B cell (primary cell): ENCODE data around the gene ERI3. TPM values are rescaled to one million over a fixed set of nuclear protein-coding genes. Genes with fewer than 3 reads are reported as not detected.

Source experiments
- ATAC-seq: fragments of 200-7000 bp; cut with Tn5 transposase; one replicate; pipeline ENCODE4 v1.10.0; 2021; ENCODE audit warnings: low read depth, mild to moderate bottlenecking, moderate number of reproducible peaks, moderate library complexity
- CTCF ChIA-PET: fragments of 350-600 bp; sonication (Branson Sonifier 250); formaldehyde crosslinking; loops from one replicate; lab custom pipeline; 2021; ENCODE audit warnings: antibody characterized with exemption, inconsistent platforms; lab: Charles Lee
- POLR2A ChIA-PET: fragments of 350-600 bp; sonication (Branson Sonifier 250); formaldehyde crosslinking; loops from one replicate; lab custom pipeline; 2021; ENCODE audit warnings: antibody characterized with exemption; lab: Charles Lee
- DNase-seq: peaks from one replicate; pipeline ENCODE4 v3.0.0; 2013
- H2AFZ ChIP-seq: 2 replicates; pipeline ENCODE4 v1.6.1; 2012; ENCODE audit warnings: mild to moderate bottlenecking, low read depth, low read length; ENCODE audit not compliant: insufficient read depth, poor library complexity, severe bottlenecking
- H3K27ac ChIP-seq, 2 donors: 1 replicate in 1 of 2; 2 replicates in 1 of 2; pipeline ENCODE4 v1.5.1; 2012 to 2013; ENCODE audit warnings: low read length in 2 of 2, mild to moderate bottlenecking in 2 of 2, moderate library complexity in 1 of 2
- H3K27me3 ChIP-seq, 4 experiments: fragments of 200-600 bp in 1 of 4; sonication (generic) in 1 of 4; replicated peaks in 1 of 4; 1 replicate in 2 of 4; 2 replicates in 2 of 4; pipeline versions ENCODE4 v1.6.1 to v1.7.0; 2013 to 2016; ENCODE audit warnings: low read length in 3 of 4, mild to moderate bottlenecking in 2 of 4, mixed read lengths in 1 of 4, moderate library complexity in 1 of 4; ENCODE audit not compliant: insufficient read depth in 4 of 4, control insufficient read depth in 3 of 4; ENCODE audit errors: control extremely low read depth in 1 of 4
- H3K36me3 ChIP-seq, 2 experiments: replicated peaks in 1 of 2; 1 replicate in 1 of 2; 2 replicates in 1 of 2; pipeline versions ENCODE4 v1.6.1 to v1.7.1; 2013; ENCODE audit warnings: low read length in 1 of 2; ENCODE audit not compliant: insufficient read depth in 2 of 2, control insufficient read depth in 1 of 2; ENCODE audit errors: control extremely low read depth in 1 of 2, extremely low read depth in 1 of 2
- H3K4me1 ChIP-seq, 2 donors: fragments of 200-600 bp in 1 of 2; sonication (generic) in 1 of 2; 1 replicate in 1 of 2; 2 replicates in 1 of 2; pipeline versions ENCODE4 v1.5.1 to v1.6.1; 2013 to 2017; ENCODE audit warnings: low read length in 2 of 2; ENCODE audit not compliant: control insufficient read depth in 2 of 2, insufficient read depth in 2 of 2
- H3K4me2 ChIP-seq: replicated peaks from 2 replicates; pipeline ENCODE3; 2012; ENCODE audit warnings: mild to moderate bottlenecking, low read depth, low read length; ENCODE audit not compliant: poor library complexity, severe bottlenecking
- H3K4me3 ChIP-seq, 5 experiments: fragments of 200-600 bp in 1 of 5; sonication (generic) in 1 of 5; 1 replicate in 3 of 5; 2 replicates in 2 of 5; pipeline versions ENCODE4 v1.5.1 to v1.7.0; 2011 to 2016; ENCODE audit warnings: low read length in 4 of 5, mild to moderate bottlenecking in 4 of 5, low read depth in 2 of 5, control low read depth in 1 of 5, moderate library complexity in 1 of 5; ENCODE audit not compliant: insufficient read depth in 1 of 5; ENCODE audit errors: control extremely low read depth in 1 of 5, extremely low read depth in 1 of 5
- H3K79me2 ChIP-seq: fragments of 200-600 bp; sonication (generic); one replicate; pipeline ENCODE4 v1.6.0; 2016; ENCODE audit warnings: low read length; ENCODE audit not compliant: control insufficient read depth, insufficient read depth
- H3K9ac ChIP-seq: fragments of 200-600 bp; sonication (generic); 2 replicates; pipeline ENCODE4 v1.6.1; 2017; ENCODE audit warnings: mild to moderate bottlenecking, low read length, moderate library complexity
- H3K9me3 ChIP-seq, 3 donors: one replicate each; pipeline versions ENCODE4 v1.6.1 to v1.7.1; 2013; ENCODE audit warnings: low read length in 2 of 3; ENCODE audit not compliant: control insufficient read depth in 2 of 3, insufficient read depth in 1 of 3; ENCODE audit errors: control extremely low read depth in 1 of 3
- H4K20me1 ChIP-seq: 2 replicates; pipeline ENCODE4 v1.6.0; 2012; ENCODE audit warnings: mild to moderate bottlenecking, low read length; ENCODE audit not compliant: insufficient read depth, control insufficient read depth, poor library complexity, severe bottlenecking
- H3K27ac Mint-ChIP-seq: one replicate; pipeline ENCODE4 v1.8.0; 2021; ENCODE audit warnings: mixed read lengths
- H3K27me3 Mint-ChIP-seq: one replicate; pipeline ENCODE4 v1.8.0; 2021; ENCODE audit warnings: mixed read lengths
- H3K4me1 Mint-ChIP-seq: one replicate; pipeline ENCODE4 v1.8.0; 2021; ENCODE audit warnings: mixed read lengths
- H3K4me3 Mint-ChIP-seq: one replicate; pipeline ENCODE4 v1.8.0; 2021; ENCODE audit warnings: mixed read lengths
- H3K9me3 Mint-ChIP-seq: one replicate; pipeline ENCODE4 v1.8.0; 2022; ENCODE audit warnings: mixed read lengths; ENCODE audit not compliant: insufficient read depth
- EZH2 ChIP-seq: IDR thresholded peaks from 2 replicates; pipeline ENCODE4 v1.6.1; 2012; ENCODE audit warnings: borderline replicate concordance, low read depth, mild to moderate bottlenecking, moderate library complexity, low read length; ENCODE audit not compliant: insufficient read depth, poor library complexity, severe bottlenecking
- WGBS: methylation state at CpG from one replicate; pipeline ENCODE4 v1.1.5; 2013; ENCODE audit warnings: missing lambda C conversion rate; ENCODE audit not compliant: insufficient coverage; 5-methylcytosine and 5-hydroxymethylcytosine counted together
- intact Hi-C: fragments of 100-400 bp; cut with micrococcal nuclease; formaldehyde crosslinking; loops from one replicate; pipeline ENCODE4 v1.10.0; 2022
- polyA plus RNA-seq: library from polyadenylated mRNA; depleted of rRNA; stranded (reverse); fragments of >200 nt; gene quantifications from 2 replicates; pipeline ENCODE4 v1.2.3, GENCODE V29; 2012
- total RNA-seq, 2 donors: library from RNA; stranded (reverse); fragments of 120-200 nt in 1 of 2; gene quantifications; 1 replicate in 1 of 2; 2 replicates in 1 of 2; pipeline versions ENCODE4 v1.2.3 to v1.2.4, GENCODE V29; 2013 to 2022
- TF ChIP-seq, protein P1 (sequence below): fragments of 200-600 bp; IDR thresholded peaks from one replicate; pipeline ENCODE4 v1.8.0; 2022; ENCODE audit warnings: antibody characterized with exemption, mild to moderate bottlenecking

ERI3 gene
- total and polyA plus RNA-seq, 2 donors (not counting 1 experiment from before 2014, with no cell fraction given): 37.5 to 53.9 TPM

DNA sequence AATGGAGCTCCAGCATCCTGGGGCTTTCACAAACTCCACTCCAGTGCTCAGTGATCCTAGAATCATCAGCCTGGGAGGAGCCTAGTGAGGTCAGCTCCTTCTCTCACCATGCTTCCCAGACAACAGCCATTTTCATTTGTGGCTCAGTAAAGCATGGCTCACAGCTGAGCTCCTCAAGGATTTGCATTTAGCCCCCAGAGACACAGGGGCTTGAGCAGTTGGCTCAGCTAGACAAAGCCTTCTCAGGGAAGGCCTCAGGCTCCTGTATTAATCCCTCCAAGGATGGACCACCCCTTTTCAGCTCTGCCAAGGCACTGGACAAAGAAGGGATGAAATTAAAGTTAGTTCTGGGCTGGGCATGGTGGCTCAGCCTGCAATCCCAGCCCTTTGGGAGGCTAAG lies 39.5 kb downstream of the ERI3 start:
- no peak overlapping the region for H3K4me3 Mint-ChIP-seq
- peaks cover 6% of the 10 kb centered on the region for H4K20me1 ChIP-seq
- no peak overlapping the region for H3K4me3 ChIP-seq
- no peak overlapping the region for H2AFZ ChIP-seq
- DNase-seq: no peak
- no peak for ATAC-seq
- ChIA-PET POLR2A (no interaction called here), CTCF (interaction anchor here (0.6 to 2.0 kb wide), 3 partner anchors 9 to 337 kb away, joined by 3 to 4 read pairs (median 3); no protein-coding TSS in a partner anchor)
- no peak overlapping the region for H3K9ac ChIP-seq
- no peak overlapping the region for H3K4me2 ChIP-seq
- TF ChIP-seq, protein P1, sequence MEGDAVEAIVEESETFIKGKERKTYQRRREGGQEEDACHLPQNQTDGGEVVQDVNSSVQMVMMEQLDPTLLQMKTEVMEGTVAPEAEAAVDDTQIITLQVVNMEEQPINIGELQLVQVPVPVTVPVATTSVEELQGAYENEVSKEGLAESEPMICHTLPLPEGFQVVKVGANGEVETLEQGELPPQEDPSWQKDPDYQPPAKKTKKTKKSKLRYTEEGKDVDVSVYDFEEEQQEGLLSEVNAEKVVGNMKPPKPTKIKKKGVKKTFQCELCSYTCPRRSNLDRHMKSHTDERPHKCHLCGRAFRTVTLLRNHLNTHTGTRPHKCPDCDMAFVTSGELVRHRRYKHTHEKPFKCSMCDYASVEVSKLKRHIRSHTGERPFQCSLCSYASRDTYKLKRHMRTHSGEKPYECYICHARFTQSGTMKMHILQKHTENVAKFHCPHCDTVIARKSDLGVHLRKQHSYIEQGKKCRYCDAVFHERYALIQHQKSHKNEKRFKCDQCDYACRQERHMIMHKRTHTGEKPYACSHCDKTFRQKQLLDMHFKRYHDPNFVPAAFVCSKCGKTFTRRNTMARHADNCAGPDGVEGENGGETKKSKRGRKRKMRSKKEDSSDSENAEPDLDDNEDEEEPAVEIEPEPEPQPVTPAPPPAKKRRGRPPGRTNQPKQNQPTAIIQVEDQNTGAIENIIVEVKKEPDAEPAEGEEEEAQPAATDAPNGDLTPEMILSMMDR: no peak
- TF ChIP-seq EZH2: no peak
- H3K27me3 ChIP-seq: no peaks in the 10 kb centered on the region
- peaks cover 0 to 85% of the 10 kb centered on the region in 2 experiments for H3K36me3 ChIP-seq
- H3K27ac ChIP-seq: no peak overlapping the region
- no peaks in the 10 kb centered on the region for H3K9me3 ChIP-seq
- H3K4me1 Mint-ChIP-seq: peaks cover 9% of the 10 kb centered on the region
- no peaks in the 10 kb centered on the region for H3K9me3 Mint-ChIP-seq
- no peak overlapping the region for H3K27ac Mint-ChIP-seq
- intact Hi-C loops: loop anchor here (5.0 kb wide), 1 partner anchor 788 kb away; no protein-coding TSS in a partner anchor
- H3K27me3 Mint-ChIP-seq: no peaks in the 10 kb centered on the region
- H3K79me2 ChIP-seq: peaks cover 2% of the 10 kb centered on the region
- peaks cover 3 to 9% of the 10 kb centered on the region in 2 donors for H3K4me1 ChIP-seq

DNA sequence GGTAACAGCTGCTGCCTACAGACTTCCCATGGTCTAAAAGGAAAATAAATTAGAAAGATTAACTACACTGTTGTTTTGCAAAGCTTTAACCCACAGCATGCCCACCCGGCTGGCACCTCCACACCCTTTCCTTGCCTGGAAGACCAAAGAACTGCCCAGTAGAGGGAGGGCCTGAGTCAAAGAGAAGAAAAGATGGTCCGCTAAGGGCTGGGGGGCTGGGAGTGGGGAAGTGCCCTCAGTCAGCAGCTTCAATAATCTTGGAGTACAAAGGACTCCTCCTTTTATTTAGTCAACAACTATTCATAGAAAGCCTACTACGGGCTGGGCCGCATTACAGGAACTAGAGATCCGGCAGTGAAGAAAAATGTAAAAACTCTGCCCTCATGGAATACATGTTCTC lies 40.6 kb downstream of the ERI3 start:
- no peak for DNase-seq
- 100% methylated on average over 3 of the region's 5 CpGs for WGBS
- ChIA-PET POLR2A (no interaction called here), CTCF (interaction anchor here (2.0 kb wide), 1 partner anchor 338 kb away, joined by 4 read pairs; no protein-coding TSS in a partner anchor)
- Mint-ChIP-seq H3K27me3 (no peaks in the 10 kb centered on the region), H3K9me3 (no peaks in the 10 kb centered on the region), H3K4me1 (peaks cover 9% of the 10 kb centered on the region), H3K4me3 (no peak overlapping the region), H3K27ac (no peak overlapping the region)
- Histone ChIP-seq H3K79me2 (peaks cover 2% of the 10 kb centered on the region), H3K9ac (no peak overlapping the region), H2AFZ (no peak overlapping the region), H3K36me3 (peaks cover 0 to 81% of the 10 kb centered on the region in 2 experiments), H3K9me3 (no peaks in the 10 kb centered on the region), H3K27me3 (no peaks in the 10 kb centered on the region), H3K4me3 (no peak overlapping the region), H3K4me2 (no peak overlapping the region), H4K20me1 (peaks cover 6% of the 10 kb centered on the region), H3K4me1 (peaks cover 3 to 9% of the 10 kb centered on the region in 2 donors), H3K27ac (no peak overlapping the region)
- TF ChIP-seq, protein P1: no peak
- no peak for TF ChIP-seq EZH2
- intact Hi-C loops: no loop called here
- no peak for ATAC-seq
